SU-DHL-6 (cell line): ENCODE data around the gene P4HA1.

Experiments used
- EZH2phosphoT487 ChIP-seq: fragments of 200-600 bp; sonication (generic), shearing (Covaris generic); conservative IDR thresholded peaks from 2 replicates; pipeline ENCODE4 v1.6.1; 2018; ENCODE audit warnings: mild to moderate bottlenecking, antibody characterized with exemption, low read length, moderate library complexity, mixed read lengths
- TF ChIP-seq, protein P1 (sequence below): fragments of 200-600 bp; sonication (generic); IDR thresholded peaks from one replicate; pipeline ENCODE4 v1.5.1; 2017; ENCODE audit warnings: antibody characterized with exemption, mild to moderate bottlenecking, low read length, moderate library complexity; ENCODE audit not compliant: insufficient read depth, poor library complexity, severe bottlenecking

DNA sequence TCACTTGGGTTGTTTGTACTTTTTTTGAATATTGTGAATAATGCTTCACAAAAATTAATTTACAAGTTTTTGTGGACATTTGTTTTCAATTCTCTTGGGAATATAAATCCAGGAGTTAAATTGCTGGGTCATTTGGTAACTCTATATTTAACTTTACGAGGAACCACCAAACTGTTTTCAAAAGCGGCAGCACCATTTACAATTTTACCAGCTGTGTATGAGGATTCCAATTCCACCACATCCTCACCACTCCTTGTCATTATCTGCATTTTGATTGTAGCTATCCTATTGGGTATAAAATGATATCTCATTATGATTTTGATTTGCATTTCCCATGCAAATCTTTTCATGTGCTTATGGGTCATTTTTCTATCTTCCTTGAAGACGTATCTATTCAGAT is 9.6 kb upstream of the P4HA1 start:
- TF ChIP-seq, protein P1, sequence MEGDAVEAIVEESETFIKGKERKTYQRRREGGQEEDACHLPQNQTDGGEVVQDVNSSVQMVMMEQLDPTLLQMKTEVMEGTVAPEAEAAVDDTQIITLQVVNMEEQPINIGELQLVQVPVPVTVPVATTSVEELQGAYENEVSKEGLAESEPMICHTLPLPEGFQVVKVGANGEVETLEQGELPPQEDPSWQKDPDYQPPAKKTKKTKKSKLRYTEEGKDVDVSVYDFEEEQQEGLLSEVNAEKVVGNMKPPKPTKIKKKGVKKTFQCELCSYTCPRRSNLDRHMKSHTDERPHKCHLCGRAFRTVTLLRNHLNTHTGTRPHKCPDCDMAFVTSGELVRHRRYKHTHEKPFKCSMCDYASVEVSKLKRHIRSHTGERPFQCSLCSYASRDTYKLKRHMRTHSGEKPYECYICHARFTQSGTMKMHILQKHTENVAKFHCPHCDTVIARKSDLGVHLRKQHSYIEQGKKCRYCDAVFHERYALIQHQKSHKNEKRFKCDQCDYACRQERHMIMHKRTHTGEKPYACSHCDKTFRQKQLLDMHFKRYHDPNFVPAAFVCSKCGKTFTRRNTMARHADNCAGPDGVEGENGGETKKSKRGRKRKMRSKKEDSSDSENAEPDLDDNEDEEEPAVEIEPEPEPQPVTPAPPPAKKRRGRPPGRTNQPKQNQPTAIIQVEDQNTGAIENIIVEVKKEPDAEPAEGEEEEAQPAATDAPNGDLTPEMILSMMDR = no peak
- no peak for TF ChIP-seq EZH2phosphoT487
